CD14-positive monocyte (primary cell): ENCODE results near the gene WHRN. TPM values are rescaled to one million over a fixed set of nuclear protein-coding genes. Genes with fewer than 3 reads are reported as not detected.

Source experiments
- DNase-seq, 3 donors: peaks; one replicate each; pipeline ENCODE4 v3.0.0-alpha.2; 2011 to 2022
- H2AFZ ChIP-seq: 2 replicates; pipeline ENCODE4 v1.6.0; 2012; ENCODE audit warnings: mild to moderate bottlenecking, low read depth, low read length, inconsistent platforms; ENCODE audit not compliant: insufficient read depth, poor library complexity, severe bottlenecking
- H3K27ac ChIP-seq, 2 donors: 1 replicate in 1 of 2; 2 replicates in 1 of 2; pipeline ENCODE4 v1.5.1; 2012 to 2013; ENCODE audit warnings: low read length in 2 of 2, control low read depth in 1 of 2, inconsistent platforms in 1 of 2, low read depth in 1 of 2, mild to moderate bottlenecking in 1 of 2
- H3K27me3 ChIP-seq, 2 donors: one replicate each; pipeline versions ENCODE4 v1.6.0 to v1.6.1; 2011 to 2013; ENCODE audit warnings: low read length in 2 of 2; ENCODE audit not compliant: control insufficient read depth in 2 of 2, insufficient read depth in 2 of 2
- H3K36me3 ChIP-seq, 2 donors: replicated peaks in 1 of 2; 1 replicate in 1 of 2; 2 replicates in 1 of 2; pipeline versions ENCODE4 v1.5.1 to v1.6.1; 2012 to 2013; ENCODE audit warnings: low read length in 2 of 2, control low read depth in 1 of 2, inconsistent platforms in 1 of 2, mild to moderate bottlenecking in 1 of 2; ENCODE audit not compliant: insufficient read depth in 2 of 2, control insufficient read depth in 1 of 2
- H3K4me1 ChIP-seq, 2 donors: 1 replicate in 1 of 2; 2 replicates in 1 of 2; pipeline versions ENCODE4 v1.5.1 to v1.6.1; 2012 to 2013; ENCODE audit warnings: low read length in 2 of 2, control low read depth in 1 of 2, inconsistent platforms in 1 of 2, mild to moderate bottlenecking in 1 of 2, moderate library complexity in 1 of 2; ENCODE audit not compliant: insufficient read depth in 2 of 2, control insufficient read depth in 1 of 2
- H3K4me2 ChIP-seq: replicated peaks from 2 replicates; pipeline ENCODE3; 2012; ENCODE audit warnings: low read length, moderate library complexity, mild to moderate bottlenecking; ENCODE audit not compliant: poor library complexity, severe bottlenecking; ENCODE audit errors: extremely low read depth
- H3K4me3 ChIP-seq, 3 experiments: fragments of 200-600 bp in 1 of 3; sonication (generic) in 1 of 3; replicated peaks in 1 of 3; 1 replicate in 2 of 3; 2 replicates in 1 of 3; pipeline ENCODE4 v1.5.1; 2011 to 2013; ENCODE audit warnings: low read length in 3 of 3, mild to moderate bottlenecking in 3 of 3, control low read depth in 2 of 3, low read depth in 2 of 3, inconsistent platforms in 1 of 3, moderate library complexity in 1 of 3
- H3K79me2 ChIP-seq: 2 replicates; pipeline ENCODE4 v1.6.0; 2012; ENCODE audit warnings: mild to moderate bottlenecking, control low read depth, inconsistent platforms, low read length, moderate library complexity; ENCODE audit not compliant: insufficient read depth
- H3K9ac ChIP-seq: 2 replicates; pipeline ENCODE4 v1.6.0; 2017; ENCODE audit warnings: low read length, mild to moderate bottlenecking; ENCODE audit not compliant: insufficient read depth, poor library complexity, severe bottlenecking
- H3K9me3 ChIP-seq, 2 donors: replicated peaks in 1 of 2; 1 replicate in 1 of 2; 2 replicates in 1 of 2; pipeline versions ENCODE4 v1.5.1 to v1.6.1; 2012 to 2013; ENCODE audit warnings: low read length in 2 of 2, control low read depth in 1 of 2; ENCODE audit not compliant: control insufficient read depth in 1 of 2, insufficient read depth in 1 of 2
- H4K20me1 ChIP-seq: 2 replicates; pipeline ENCODE4 v1.6.0; 2012; ENCODE audit warnings: mild to moderate bottlenecking, low read length, control low read depth, moderate library complexity; ENCODE audit not compliant: insufficient read depth
- H3K27ac Mint-ChIP-seq, 7 donors: one replicate each; pipeline ENCODE4 v1.8.0; 2020; ENCODE audit warnings: mild to moderate bottlenecking in 7 of 7, mixed read lengths in 7 of 7, moderate library complexity in 6 of 7, inconsistent platforms in 2 of 7
- H3K27me3 Mint-ChIP-seq, 3 donors: one replicate each; pipeline ENCODE4 v1.8.0; 2021 to 2022; ENCODE audit warnings: low read depth in 3 of 3, mild to moderate bottlenecking in 3 of 3, mixed read lengths in 3 of 3, moderate library complexity in 3 of 3, inconsistent platforms in 1 of 3
- H3K36me3 Mint-ChIP-seq, 2 donors: one replicate each; pipeline ENCODE4 v1.8.0; 2020; ENCODE audit warnings: mixed read lengths in 2 of 2, inconsistent platforms in 1 of 2, mild to moderate bottlenecking in 1 of 2
- H3K4me1 Mint-ChIP-seq: one replicate; pipeline ENCODE4 v1.8.0; 2020; ENCODE audit warnings: mild to moderate bottlenecking, mixed read lengths
- H3K4me3 Mint-ChIP-seq, 2 donors: one replicate each; pipeline ENCODE4 v1.8.0; 2020; ENCODE audit warnings: mild to moderate bottlenecking in 2 of 2, mixed read lengths in 2 of 2, moderate library complexity in 1 of 2
- H3K9me3 Mint-ChIP-seq, 7 donors: one replicate each; pipeline ENCODE4 v1.8.0; 2020 to 2022; ENCODE audit warnings: mixed read lengths in 7 of 7, mild to moderate bottlenecking in 6 of 7, moderate library complexity in 6 of 7, inconsistent platforms in 2 of 7
- WGBS: methylation state at CpG from one replicate; pipeline ENCODE4 v1.1.5; 2013; ENCODE audit warnings: missing lambda C conversion rate; ENCODE audit not compliant: insufficient coverage; 5-methylcytosine and 5-hydroxymethylcytosine counted together
- intact Hi-C, 2 donors: fragments of 100-400 bp; cut with micrococcal nuclease; formaldehyde crosslinking; loops; one replicate each; pipeline versions ENCODE4 v1.15.0 to v1.15.1; 2023
- polyA plus RNA-seq, 3 donors: library from polyadenylated mRNA; depleted of rRNA in 1 of 3; unstranded in 2 of 3; stranded (reverse) in 1 of 3; fragments of 300-500 nt in 2 of 3; fragments of >200 nt in 1 of 3; fragmentation: Illumina TruSeq in 2 of 3; gene quantifications; 1 replicate in 2 of 3; 2 replicates in 1 of 3; pipeline ENCODE4 v1.2.3, GENCODE V29; 2012 to 2021
- TF ChIP-seq, protein P1 (sequence below): fragments of 200-600 bp; IDR thresholded peaks from one replicate; pipeline ENCODE4 v1.8.0; 2022; ENCODE audit warnings: antibody characterized with exemption, mild to moderate bottlenecking

Gene WHRN
- polyA plus RNA-seq, 3 donors = 0.13 to 0.59 (median 0.30) TPM

DNA sequence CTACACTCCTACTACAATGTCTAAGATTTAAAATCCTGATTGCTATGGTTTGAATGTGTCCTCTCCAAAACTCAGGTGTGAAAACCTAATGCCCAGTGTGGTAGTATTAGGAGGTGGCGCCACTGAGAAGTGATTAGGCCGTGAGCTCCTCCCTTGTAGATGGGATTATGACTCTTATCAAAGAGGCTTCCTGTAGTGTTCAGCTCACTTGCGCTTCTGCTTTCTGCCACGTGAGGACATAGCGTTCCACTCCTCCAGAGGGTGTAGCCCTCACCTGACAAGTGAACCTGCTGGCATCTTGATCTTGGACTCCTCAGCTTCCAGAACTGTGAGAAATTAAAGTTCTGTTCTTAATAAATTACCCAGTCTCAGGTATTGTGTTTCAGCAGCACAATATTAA lies 33.0 kb upstream of the WHRN start:
- Histone ChIP-seq H3K27ac (no peak overlapping the region), H3K4me2 (no peak overlapping the region)

DNA sequence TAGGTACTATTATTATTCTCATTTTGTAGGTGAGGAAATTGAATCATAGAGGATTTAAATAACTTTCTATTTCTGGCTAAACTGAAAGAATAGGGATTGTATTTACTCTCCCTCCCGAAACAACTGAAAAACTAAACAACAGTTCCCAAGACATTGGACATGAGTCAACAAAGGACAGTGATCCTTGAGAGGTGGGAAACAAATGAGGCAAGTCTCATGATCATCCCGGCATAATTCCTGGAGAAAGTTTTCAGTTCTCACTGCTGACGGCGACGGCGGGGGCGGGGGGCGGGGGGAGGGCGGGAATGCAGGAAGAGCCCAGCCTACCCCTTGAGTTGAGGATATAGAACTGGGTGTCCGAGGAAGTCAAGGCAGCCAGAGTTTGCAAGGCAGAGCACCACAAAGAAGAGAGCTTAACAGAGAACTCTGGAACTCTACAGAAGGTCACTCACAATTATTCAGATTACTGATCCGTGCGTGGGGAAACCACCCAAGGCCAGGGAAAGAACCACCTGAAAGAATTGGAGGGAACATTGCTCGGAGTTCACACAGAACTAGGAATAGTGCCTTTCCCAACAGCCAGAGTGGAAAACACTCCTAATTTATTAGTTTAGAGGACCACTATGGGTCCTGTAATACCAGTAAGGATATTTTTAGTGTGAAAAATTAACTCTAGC lies 27.4 kb upstream of the WHRN start:
- H3K4me1 ChIP-seq = no peaks in the 10 kb centered on the region
- H2AFZ ChIP-seq = no peak overlapping the region
- no peaks in the 10 kb centered on the region for H3K27me3 ChIP-seq
- H3K4me1 Mint-ChIP-seq = no peaks in the 10 kb centered on the region
- TF ChIP-seq, protein P1, sequence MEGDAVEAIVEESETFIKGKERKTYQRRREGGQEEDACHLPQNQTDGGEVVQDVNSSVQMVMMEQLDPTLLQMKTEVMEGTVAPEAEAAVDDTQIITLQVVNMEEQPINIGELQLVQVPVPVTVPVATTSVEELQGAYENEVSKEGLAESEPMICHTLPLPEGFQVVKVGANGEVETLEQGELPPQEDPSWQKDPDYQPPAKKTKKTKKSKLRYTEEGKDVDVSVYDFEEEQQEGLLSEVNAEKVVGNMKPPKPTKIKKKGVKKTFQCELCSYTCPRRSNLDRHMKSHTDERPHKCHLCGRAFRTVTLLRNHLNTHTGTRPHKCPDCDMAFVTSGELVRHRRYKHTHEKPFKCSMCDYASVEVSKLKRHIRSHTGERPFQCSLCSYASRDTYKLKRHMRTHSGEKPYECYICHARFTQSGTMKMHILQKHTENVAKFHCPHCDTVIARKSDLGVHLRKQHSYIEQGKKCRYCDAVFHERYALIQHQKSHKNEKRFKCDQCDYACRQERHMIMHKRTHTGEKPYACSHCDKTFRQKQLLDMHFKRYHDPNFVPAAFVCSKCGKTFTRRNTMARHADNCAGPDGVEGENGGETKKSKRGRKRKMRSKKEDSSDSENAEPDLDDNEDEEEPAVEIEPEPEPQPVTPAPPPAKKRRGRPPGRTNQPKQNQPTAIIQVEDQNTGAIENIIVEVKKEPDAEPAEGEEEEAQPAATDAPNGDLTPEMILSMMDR = no peak
- H3K4me3 Mint-ChIP-seq = no peak overlapping the region
- no CpG with 5 or more reads among the region's 13 CpGs for WGBS
- intact Hi-C loops = no loop called here
- no peak overlapping the region for H3K27ac ChIP-seq
- peaks cover 0 to 7% (median 0%) of the 10 kb centered on the region in 3 donors for H3K27me3 Mint-ChIP-seq
- peaks cover 0 to 3% (median 0%) of the 10 kb centered on the region in 7 donors for H3K9me3 Mint-ChIP-seq
- no peaks in the 10 kb centered on the region for H3K36me3 Mint-ChIP-seq
- no peaks in the 10 kb centered on the region for H3K36me3 ChIP-seq
- H3K4me2 ChIP-seq = no peak overlapping the region
- no peaks in the 10 kb centered on the region for H4K20me1 ChIP-seq
- no peak overlapping the region for H3K4me3 ChIP-seq
- no peaks in the 10 kb centered on the region for H3K79me2 ChIP-seq
- DNase-seq = no peak
- no peaks in the 10 kb centered on the region for H3K9me3 ChIP-seq
- H3K27ac Mint-ChIP-seq = no peak overlapping the region
- H3K9ac ChIP-seq = no peak overlapping the region

More for the DNA sequence above, 33.0 kb upstream of the WHRN start:
- Histone ChIP-seq H3K36me3 (no peaks in the 10 kb centered on the region), H3K9ac (no peak overlapping the region), H3K9me3 (no peaks in the 10 kb centered on the region), H2AFZ (no peak overlapping the region), H4K20me1 (no peaks in the 10 kb centered on the region), H3K4me3 (no peak overlapping the region), H3K4me1 (no peaks in the 10 kb centered on the region), H3K79me2 (no peaks in the 10 kb centered on the region), H3K27me3 (no peaks in the 10 kb centered on the region)
- H3K36me3 Mint-ChIP-seq = no peaks in the 10 kb centered on the region
- intact Hi-C loops = no loop called here
- no peak overlapping the region for H3K27ac Mint-ChIP-seq
- TF ChIP-seq, protein P1 = no peak
- H3K4me1 Mint-ChIP-seq = peaks cover 4% of the 10 kb centered on the region
- DNase-seq = peak in 1 of 3 donors; percentile 38
- H3K4me3 Mint-ChIP-seq = no peak overlapping the region
- peaks cover 0 to 3% (median 0%) of the 10 kb centered on the region in 7 donors for H3K9me3 Mint-ChIP-seq
- 47% methylated on average over 5 of the region's 5 CpGs for WGBS
- H3K27me3 Mint-ChIP-seq = peaks cover 0 to 7% (median 0%) of the 10 kb centered on the region in 3 donors
